Loucy (cell line): ENCODE data around the gene SEMA4F.

Source experiments
- EZH2phosphoT487 ChIP-seq: fragments of 200-600 bp; IDR thresholded peaks from 2 replicates; pipeline ENCODE4 v1.6.1; 2018; ENCODE audit warnings: antibody characterized with exemption, mild to moderate bottlenecking, moderate library complexity, borderline replicate concordance
- TF ChIP-seq, protein P1 (sequence below): fragments of 200-600 bp; sonication (generic); conservative IDR thresholded peaks from 2 replicates; pipeline ENCODE4 v1.5.1; 2014; ENCODE audit warnings: mild to moderate bottlenecking, antibody characterized with exemption, low read length

DNA sequence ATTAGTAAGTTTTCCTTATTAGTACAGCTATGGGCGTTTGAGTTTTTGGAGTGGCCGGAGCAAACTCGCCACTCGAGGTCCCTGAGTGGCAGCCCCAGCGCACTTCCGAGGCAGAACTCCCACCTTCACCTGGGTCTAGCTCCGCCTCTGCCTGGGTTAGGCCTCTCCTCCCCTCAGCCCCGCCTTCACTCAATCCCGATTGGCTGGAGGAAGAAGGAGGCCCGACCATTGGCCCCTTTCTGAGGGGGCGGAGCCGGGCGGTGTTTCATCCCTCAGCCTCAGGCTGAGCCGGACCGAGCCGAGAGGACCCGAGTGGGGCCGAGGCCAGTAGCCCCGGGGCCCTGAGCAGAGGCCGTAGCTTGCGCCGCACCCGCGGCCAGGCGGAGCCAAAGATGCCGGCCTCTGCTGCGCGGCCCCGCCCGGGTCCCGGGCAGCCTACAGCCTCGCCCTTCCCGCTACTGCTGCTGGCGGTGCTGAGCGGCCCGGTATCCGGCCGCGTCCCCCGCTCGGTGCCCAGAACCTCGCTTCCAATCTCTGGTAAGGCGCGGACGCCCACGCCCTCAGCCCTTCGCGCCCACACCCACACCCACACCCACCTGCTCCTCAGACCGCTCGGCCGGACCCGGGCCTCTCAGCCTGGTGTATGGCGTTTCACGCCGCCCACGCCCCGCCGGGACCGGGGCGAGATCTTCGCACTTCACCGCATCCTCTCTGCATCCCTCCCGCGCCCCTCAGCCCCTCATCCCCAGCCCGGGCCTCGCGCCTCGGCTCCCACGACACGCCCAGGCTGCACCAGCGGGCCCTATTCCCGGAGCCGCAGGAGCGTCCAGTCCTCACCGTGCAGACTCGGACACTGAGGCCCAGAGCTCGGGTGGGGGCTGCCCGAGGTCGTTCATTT lies at the start of gene SEMA4F:
- TF ChIP-seq, protein P1, sequence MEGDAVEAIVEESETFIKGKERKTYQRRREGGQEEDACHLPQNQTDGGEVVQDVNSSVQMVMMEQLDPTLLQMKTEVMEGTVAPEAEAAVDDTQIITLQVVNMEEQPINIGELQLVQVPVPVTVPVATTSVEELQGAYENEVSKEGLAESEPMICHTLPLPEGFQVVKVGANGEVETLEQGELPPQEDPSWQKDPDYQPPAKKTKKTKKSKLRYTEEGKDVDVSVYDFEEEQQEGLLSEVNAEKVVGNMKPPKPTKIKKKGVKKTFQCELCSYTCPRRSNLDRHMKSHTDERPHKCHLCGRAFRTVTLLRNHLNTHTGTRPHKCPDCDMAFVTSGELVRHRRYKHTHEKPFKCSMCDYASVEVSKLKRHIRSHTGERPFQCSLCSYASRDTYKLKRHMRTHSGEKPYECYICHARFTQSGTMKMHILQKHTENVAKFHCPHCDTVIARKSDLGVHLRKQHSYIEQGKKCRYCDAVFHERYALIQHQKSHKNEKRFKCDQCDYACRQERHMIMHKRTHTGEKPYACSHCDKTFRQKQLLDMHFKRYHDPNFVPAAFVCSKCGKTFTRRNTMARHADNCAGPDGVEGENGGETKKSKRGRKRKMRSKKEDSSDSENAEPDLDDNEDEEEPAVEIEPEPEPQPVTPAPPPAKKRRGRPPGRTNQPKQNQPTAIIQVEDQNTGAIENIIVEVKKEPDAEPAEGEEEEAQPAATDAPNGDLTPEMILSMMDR = no peak
- no peak for TF ChIP-seq EZH2phosphoT487
